ENCODE measurements around the gene MEPCE.

GRCh38 chr7:100407285-100408180 is 22.1 kb upstream of the MEPCE start:
- no peak for TF ChIP-seq POLR2AphosphoS5 (IDR thresholded peaks at IDR 0.05; ENCODE audit: control insufficient read depth, insufficient read depth, low read depth, low read length)
- no peak for TF ChIP-seq MBD2 (IDR thresholded peaks at IDR 0.05; ENCODE audit: borderline replicate concordance, low read depth)
- TF ChIP-seq ARID3A (IDR thresholded peaks at IDR 0.05; ENCODE audit: borderline replicate concordance, low read depth, low read length): no peak
- no peak for TF ChIP-seq MYNN (IDR thresholded peaks at IDR 0.05)
- no peak for TF ChIP-seq MYNN (CRISPR knock-in tag; IDR thresholded peaks at IDR 0.05)
- TF ChIP-seq EZH2 (IDR thresholded peaks at IDR 0.05; ENCODE audit: borderline replicate concordance, low read depth, low read length): no peak
- TF ChIP-seq ZFP1 (CRISPR knock-in tag; IDR thresholded peaks at IDR 0.05): no peak
- no peak for TF ChIP-seq DNMT1 (IDR thresholded peaks at IDR 0.05)
- no peak for TF ChIP-seq YY1 (IDR thresholded peaks at IDR 0.05; ENCODE audit: borderline replicate concordance in 1 of 3, control insufficient read depth in 1 of 3, extremely low read depth in 1 of 3, insufficient read depth in 3 of 3, insufficient read length in 1 of 3, insufficient replicate concordance in 2 of 3, low read depth in 1 of 3, low read length in 2 of 3)
- no peak for TF ChIP-seq E2F8 (IDR thresholded peaks at IDR 0.05; ENCODE audit: low read depth, partially characterized antibody)
